Stimulated activated CD4-positive, alpha-beta T cell treated with anti-CD3 and anti-CD28 coated beads, Interleukin-12 subunit alpha, Interleukin-12 subunit beta, amount 100 ng/mL, for 4 hours (primary cell): ENCODE results near the gene LMF1.

Experiments
- DNase-seq: peaks from one replicate; pipeline ENCODE4 v3.0.0-alpha.2; 2020

LMF1 gene

GRCh38 chr16:984736-985636, 14.2 kb upstream of the LMF1 start:
- DNase-seq, result no peak

GRCh38 chr16:984121-984694, 13.4 kb upstream of the LMF1 start:
- DNase-seq, result no peak

GRCh38 chr16:983044-984030, 12.6 kb upstream of the LMF1 start:
- DNase-seq, result no peak

- DNase-seq, result no peak
Observed at GRCh38 chr16:982145-983043, 11.6 kb upstream of the LMF1 start.

GRCh38 chr16:981695-982144, 10.9 kb upstream of the LMF1 start, which contains the start of gene SOX8:
TSS of gene SOX8 (plus strand) at chr16:981770. CDS start at chr16:981923, 153 bp downstream.
- DNase-seq, result no peak

- DNase-seq, result no peak
Observed at GRCh38 chr16:980595-980854, 9.7 kb upstream of the LMF1 start.

- no peak for DNase-seq
Observed at GRCh38 chr16:979859-980594, 9.2 kb upstream of the LMF1 start.

GRCh38 chr16:979147-979546, 8.4 kb upstream of the LMF1 start:
- DNase-seq, result no peak

- no peak for DNase-seq
Observed at GRCh38 chr16:978403-978802, 7.6 kb upstream of the LMF1 start.

- no peak for DNase-seq
Observed at GRCh38 chr16:977896-978295, 7.1 kb upstream of the LMF1 start.

- no peak for DNase-seq
Observed at GRCh38 chr16:977081-977701, 6.4 kb upstream of the LMF1 start.

GRCh38 chr16:976389-976931, 5.7 kb upstream of the LMF1 start:
- peak; percentile 35 for DNase-seq

GRCh38 chr16:975291-975690, 4.5 kb upstream of the LMF1 start:
- DNase-seq, result no peak

GRCh38 chr16:974611-975261, 4.0 kb upstream of the LMF1 start:
- DNase-seq, result no peak

- no peak for DNase-seq
Observed at GRCh38 chr16:974001-974601, 3.3 kb upstream of the LMF1 start.

GRCh38 chr16:973366-973765, 2.6 kb upstream of the LMF1 start:
- DNase-seq, result no peak

- DNase-seq, result no peak
Observed at GRCh38 chr16:972316-973002, 1.7 kb upstream of the LMF1 start.

GRCh38 chr16:971981-972315, 1.2 kb upstream of the LMF1 start:
- DNase-seq, result no peak

GRCh38 chr16:971582-971905, 760 bp upstream of the LMF1 start:
- no peak for DNase-seq

- DNase-seq, result no peak
Observed at GRCh38 chr16:970386-970765, 408 bp downstream of the LMF1 start.
